Measurements from ENCODE around the gene LAMA2.

LAMA2 gene

GRCh38 chr6:129177801-129178200, 294.9 kb downstream of the LAMA2 start:
- DNase-seq (ENCODE audit: low read depth in 2 of 2): no peak

- no peak for DNase-seq (ENCODE audit: low read depth in 2 of 2)
Observed at GRCh38 chr6:129179283-129179682, 296.3 kb downstream of the LAMA2 start.

DNA sequence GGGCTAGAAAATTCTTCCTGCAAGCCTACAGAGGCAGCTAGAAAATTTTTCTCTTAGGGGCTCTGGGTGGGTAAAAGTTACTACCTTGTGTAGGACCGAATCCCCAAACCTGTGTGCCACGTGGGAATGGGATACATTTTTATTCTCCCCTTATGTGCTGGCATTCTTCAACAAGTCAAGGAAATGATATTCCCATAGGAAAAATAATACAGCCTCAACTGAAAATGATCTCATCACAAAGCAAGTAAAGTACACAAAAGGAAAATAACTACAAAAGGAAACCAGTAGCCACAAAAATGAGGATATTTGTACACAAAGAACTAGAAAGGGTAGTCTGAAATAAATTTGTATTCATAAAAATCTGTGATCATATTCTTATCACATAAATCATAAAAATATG, 298.1 kb downstream of the LAMA2 start:
- DNase-seq (ENCODE audit: low read depth in 2 of 2): no peak

- DNase-seq (ENCODE audit: low read depth in 2 of 2): no peak
Observed at GRCh38 chr6:129183187-129183591, 300.3 kb downstream of the LAMA2 start.

DNA sequence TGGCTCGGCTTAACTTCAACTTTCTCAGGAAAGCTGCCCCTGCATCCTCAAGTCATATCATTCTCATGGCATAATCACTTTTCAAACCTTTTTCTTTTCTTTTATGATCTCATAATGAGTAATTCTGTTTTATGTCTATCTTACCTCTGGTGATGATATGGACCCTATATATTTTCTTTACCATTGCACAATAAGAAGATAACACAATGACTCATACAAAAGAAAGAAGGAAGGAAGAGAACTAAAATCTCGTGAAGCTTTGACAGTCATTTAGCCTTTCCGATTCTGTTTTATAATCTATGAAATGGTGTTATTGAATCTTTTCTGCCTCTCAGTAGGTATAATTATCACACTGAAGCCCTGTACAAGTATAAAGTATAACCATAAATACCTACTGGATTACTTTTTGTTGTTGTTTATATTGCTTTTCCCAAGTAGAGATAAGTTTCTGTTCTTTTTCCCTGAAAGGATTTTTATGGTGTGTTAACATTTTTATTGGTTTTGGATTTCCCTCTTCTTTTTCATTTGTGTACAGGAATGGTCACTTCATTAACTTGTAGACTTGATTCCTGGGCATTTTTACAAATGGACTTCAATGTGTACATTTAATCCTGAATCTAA, 300.9 kb downstream of the LAMA2 start:
- DNase-seq (ENCODE audit: low read depth in 2 of 2): no peak

DNA sequence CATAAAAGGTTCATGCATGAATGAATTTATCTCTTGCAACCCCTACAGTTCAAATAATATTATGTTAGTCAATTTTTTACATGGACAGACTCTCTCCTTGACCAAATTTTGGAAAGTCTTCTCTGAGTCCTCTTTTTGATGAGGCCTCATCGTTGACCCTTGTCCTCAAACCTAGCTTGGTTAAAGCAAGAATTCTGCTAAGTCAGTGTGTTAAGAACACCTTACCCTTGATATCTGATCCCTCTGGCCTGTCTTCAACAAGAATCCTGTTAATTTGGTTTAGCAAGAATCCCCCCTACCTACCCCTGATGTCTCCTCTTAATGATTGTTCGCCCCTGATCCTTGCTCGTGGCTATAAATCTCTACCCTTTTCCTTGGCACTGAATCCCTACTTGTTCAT, 301.4 kb downstream of the LAMA2 start:
- no peak for DNase-seq (ENCODE audit: low read depth in 2 of 2)

DNA sequence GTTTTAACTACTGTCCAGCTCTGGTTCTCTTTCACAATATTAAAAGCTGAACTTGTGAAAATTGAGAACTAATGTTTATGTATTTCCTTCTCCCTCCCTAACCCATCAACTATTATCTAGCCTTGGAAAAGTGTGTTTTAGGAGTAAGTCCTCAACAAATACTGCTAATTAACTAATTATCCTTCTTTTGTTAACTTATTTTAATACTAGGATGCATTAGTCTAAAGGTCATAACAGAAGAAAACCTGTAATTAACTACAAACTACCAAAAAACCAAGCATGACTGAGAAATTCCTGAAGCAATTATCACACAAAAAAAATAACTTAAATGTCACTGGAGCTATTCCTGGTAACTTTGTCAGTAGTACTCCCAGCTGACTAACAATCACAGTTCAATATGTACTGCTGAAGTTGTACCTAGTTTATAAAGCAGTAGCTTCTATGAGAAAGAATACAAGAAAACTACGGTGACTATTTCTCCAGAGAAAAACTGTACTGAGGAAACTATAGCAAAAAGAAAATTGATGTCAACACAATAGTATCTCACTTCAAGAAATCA, 301.9 kb downstream of the LAMA2 start:
- DNase-seq (ENCODE audit: low read depth in 2 of 2): no peak

DNA sequence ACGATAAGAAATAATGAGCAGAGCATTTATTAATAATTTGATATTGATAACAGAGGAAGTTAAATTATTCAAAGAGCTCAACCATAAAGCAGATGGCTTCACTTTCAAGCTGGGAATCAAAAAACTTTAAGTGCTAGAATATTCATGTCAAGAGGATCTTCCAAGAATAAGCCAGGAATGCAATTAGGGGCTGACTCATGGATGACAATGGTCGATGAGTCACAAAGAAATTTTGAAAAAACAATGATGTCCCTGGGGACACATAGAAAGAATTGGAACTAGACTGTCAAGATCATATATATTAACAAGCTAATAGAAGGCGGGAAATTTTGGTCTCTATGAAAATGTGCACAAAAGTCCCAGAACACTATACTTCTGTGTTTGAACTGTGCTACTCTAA, 304.1 kb downstream of the LAMA2 start:
- DNase-seq (ENCODE audit: low read depth in 2 of 2): no peak

GRCh38 chr6:129188306-129188705, 305.4 kb downstream of the LAMA2 start:
- no peak for DNase-seq (ENCODE audit: low read depth in 2 of 2)

GRCh38 chr6:129188795-129189194, 305.9 kb downstream of the LAMA2 start:
- no peak for DNase-seq (ENCODE audit: low read depth in 2 of 2)

DNA sequence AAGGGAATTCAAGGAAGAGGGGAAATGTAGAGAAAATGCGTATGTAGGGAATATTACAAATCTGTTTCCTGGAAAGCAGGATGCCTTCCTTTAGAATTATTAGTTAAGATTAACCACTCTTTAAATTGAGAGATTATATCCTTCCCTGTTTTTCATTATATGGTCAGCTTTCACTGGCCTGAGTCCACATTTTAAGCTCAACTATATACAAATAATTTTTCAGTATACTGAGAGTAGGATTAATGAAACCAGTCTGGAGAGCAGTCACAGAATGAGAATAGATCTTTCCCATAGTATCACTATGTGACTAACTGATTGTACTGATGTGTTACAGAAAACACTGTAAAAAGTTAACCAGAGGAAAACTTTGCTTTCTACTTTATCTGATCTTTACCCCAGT, 306.3 kb downstream of the LAMA2 start:
- no peak for DNase-seq (ENCODE audit: low read depth in 2 of 2)

DNA sequence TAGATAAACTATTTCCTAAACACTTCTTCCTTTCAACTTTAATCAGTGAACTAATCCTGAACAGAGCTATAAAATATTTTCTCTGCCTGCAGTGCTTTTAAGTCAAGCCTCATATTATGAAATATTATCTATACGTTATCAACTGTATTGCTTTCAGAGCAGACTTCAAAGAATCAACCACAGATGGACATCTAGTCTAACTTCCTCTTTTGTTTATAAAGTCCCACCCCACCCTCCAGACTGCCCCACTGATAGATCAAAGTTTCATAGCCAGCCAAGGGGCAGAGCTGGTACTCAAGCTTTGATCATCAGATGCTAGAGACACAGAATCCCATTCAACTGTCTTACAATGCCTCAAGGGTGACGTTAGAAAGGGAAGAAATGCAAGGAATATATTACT, 308.3 kb downstream of the LAMA2 start:
- no peak for DNase-seq (ENCODE audit: low read depth in 2 of 2)

DNA sequence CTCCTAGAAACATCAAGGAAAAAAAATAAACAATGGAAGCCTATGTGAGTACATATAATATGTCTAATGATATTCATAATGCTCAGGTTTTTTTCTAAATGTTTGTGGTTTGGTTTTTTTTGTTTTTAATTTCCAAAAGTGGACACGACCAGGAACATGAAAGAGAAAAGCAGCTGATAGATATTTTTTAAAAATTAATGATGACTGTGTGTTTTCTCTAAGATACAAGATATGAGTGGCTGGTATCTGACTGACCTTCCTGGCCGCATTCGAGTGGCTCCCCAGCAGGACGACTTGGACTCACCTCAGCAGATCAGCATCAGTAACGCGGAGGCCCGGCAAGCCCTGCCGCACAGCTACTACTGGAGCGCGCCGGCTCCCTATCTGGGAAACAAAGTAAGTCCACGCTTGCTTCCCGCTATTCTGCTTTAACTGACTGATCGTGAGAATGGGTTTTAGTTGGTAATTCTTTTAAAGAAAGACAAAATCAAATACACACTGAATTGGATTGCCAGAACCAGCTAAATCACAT, 309.6 kb downstream of the LAMA2 start:
- DNase-seq (ENCODE audit: low read depth in 2 of 2): no peak

DNA sequence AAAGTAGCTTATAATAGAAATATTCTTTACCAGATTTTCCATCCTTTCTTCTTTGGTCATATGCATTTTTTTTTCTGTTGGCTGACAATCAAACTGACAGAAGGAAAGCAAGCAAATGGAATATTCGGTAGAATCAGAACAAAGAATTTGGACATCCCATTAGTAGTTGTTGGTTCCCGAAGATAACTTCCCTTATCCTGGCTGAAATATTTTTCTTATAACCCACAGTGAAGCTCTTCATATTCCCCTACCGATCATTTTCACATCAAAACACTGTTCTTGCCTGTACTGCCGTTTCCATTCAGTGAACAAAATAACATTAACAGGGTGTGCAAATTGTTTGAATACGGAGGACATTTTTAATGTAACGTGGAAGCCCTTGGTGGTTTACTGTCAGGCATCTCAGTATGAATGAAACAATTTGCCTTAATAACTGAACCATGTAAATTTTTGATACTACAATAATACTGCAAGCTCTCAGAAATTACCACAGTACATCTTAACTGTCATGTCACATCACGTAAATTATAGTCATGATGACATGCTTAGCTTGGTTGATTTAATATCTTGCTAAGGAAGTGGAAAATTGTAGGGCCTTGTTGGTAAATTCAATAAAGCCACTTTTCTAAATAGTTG, 311.5 kb downstream of the LAMA2 start:
- no peak for DNase-seq (ENCODE audit: low read depth in 2 of 2)

- no peak for DNase-seq (ENCODE audit: low read depth in 2 of 2)
Observed at GRCh38 chr6:129195161-129195560, 312.2 kb downstream of the LAMA2 start.

DNA sequence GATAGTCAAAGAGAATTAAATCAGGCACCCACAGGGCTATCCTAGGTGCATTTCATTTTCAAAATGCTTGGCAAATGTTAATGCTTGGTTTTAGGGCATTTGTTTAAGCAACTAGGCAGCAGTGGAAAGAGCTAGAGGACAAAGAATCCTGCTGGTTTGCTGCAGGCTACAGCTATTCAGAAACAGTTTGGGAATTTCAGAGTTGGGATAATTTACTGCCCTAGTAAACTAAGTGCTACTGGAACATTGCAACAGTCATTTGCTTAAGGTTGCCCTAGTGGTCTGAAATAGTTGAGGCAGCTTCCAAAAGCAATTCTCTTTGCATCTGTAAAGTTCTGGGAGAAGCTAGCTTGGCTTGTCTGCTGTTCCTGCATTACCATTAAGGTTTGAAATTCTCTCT, 312.7 kb downstream of the LAMA2 start:
- DNase-seq (ENCODE audit: low read depth in 2 of 2): no peak

DNA sequence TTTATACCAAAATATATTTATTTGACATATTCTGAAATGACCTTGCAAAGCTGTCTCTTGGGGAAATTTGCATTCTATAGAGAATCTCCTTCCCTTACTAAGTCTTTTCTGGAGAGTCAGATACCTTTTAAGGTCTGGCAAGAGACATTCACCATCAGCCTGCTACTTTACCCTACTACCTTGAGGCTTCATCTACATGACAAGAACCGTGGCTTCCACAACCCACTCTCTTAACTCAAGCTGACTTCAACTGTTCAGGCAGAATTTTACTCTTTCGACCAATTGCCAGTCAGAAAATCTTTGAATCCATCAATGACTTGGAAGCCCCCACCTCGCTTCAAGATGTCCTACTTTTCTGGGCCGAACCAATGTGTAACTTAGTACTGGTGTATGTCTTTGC, 314.2 kb downstream of the LAMA2 start:
- DNase-seq (ENCODE audit: low read depth in 2 of 2): no peak

DNA sequence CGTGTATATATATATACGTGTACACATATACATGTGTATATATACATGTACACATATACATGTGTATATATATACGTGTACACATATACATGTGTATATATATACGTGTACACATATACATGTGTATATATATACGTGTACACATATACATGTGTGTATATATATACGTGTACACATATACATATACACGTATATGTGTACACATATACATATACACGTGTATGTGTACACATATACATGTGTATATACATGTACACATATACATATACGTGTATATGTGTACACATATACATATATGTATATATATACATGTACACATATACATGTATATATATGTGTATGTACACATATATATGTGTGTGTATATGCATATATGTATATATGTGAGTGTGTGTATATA, 317.2 kb downstream of the LAMA2 start:
- no peak for DNase-seq (ENCODE audit: low read depth in 2 of 2)

DNA sequence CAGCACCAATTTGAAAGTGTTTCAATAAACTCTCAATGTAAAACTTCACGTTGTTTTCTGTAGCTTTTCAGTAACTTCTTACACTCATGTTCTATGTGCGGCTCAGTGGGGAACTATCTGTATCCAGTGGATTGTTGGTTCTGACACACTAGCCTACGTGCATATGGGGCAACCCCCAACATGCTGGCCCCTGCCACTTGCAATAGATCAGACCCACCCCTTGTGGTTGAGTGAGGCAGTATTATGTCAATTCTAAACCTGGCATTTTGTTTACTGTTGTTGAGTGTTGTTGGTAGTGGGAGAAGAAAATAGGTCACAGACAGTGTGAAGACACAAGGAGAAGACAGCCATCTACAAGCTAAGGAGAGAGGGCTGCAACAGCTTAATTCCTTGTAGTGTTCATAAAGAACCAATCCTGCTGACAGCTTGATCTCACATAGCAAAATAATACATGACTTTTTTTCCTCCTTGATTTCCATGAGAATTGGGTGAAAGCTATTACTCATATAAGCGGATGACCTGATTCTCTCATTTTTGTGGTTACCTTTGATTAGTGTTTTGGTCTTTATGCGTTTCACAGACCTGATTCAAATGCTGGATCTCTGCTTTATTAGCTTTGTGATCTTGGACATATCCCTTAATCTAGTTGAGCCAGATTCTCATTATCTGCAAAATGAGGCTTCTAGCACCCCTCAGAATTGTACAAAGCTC, 320.4 kb downstream of the LAMA2 start:
- DNase-seq (ENCODE audit: low read depth in 2 of 2): no peak

GRCh38 chr6:129206821-129207220, 323.9 kb downstream of the LAMA2 start:
- no peak for DNase-seq (ENCODE audit: low read depth in 2 of 2)

DNA sequence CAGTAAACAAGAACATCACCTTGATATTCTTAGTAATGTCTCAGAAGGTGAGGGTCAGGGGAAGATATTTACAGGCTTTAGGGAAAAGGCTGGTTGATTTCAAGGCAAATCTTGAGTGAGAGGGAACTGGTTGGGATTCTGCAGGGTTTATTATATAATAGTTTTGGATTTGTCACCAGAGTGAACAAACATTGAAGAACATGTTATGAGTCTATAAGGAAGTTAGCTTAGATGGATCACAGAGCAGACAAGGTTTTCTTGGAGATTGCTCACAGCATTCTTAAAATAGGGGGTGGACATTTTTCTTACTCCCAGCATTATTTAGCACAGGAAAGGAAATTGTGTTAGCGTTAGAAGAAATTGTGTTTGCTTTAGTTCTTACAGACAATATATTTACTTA, 324.9 kb downstream of the LAMA2 start:
- DNase-seq (ENCODE audit: low read depth in 2 of 2): no peak

DNA sequence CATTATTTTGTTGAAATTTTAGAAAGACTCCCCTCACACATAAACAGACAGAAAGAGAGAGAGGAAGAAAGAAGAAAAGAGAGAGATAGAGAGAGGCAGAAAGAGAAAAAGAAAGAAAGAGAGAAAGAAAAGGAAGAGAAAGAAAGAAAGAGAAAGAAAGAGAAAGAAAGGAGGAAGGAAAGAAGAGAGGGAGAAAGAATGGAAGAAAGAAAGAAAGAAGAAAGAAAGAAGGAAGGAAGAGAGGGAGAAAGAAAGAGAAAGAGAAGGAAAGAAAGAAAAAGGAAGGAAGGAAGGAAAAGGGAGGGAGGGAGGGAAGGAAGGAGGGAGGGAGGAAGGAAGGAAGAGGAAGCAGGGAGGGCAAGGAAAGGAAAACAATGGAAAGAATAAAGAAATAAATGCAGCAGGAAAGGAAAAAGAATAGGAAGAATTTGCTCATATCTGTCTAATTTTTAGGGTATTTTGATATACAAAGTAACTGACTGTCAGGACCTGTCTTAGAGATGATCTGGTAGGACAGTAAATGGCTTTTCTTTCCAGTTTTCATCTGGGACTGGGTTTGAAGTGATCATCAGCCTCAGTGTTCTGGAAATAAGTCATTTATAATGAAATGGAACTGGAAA, 325.6 kb downstream of the LAMA2 start:
- no peak for DNase-seq (ENCODE audit: low read depth in 2 of 2)

Data from stimulated activated CD8-positive, alpha-beta memory T cell treated with anti-CD3 and anti-CD28 coated beads, Interleukin-15, amount 100 ng/mL, for 4 hours (primary cell).